ENCODE measurements around the gene GSX1.

GSX1 gene

DNA sequence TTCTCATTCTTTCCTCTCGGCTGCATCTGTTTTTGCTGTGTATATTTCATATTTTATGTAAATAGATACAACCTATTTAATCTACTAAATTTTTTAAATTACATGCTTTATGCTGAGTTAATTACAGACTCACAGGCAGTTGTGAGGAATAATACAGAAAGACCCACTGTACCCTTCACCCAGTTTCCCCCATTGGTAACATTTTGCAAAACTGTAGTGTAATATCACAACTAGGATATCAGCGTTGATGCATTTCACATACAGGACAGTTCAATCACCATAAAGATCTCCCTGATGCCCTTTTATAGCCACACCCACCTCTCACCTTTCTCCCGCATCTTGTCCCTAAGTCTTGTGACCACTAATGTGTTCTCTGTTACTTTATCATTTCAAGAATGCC lies 43.5 kb downstream of the GSX1 start:
- no peak for DNase-seq

DNA sequence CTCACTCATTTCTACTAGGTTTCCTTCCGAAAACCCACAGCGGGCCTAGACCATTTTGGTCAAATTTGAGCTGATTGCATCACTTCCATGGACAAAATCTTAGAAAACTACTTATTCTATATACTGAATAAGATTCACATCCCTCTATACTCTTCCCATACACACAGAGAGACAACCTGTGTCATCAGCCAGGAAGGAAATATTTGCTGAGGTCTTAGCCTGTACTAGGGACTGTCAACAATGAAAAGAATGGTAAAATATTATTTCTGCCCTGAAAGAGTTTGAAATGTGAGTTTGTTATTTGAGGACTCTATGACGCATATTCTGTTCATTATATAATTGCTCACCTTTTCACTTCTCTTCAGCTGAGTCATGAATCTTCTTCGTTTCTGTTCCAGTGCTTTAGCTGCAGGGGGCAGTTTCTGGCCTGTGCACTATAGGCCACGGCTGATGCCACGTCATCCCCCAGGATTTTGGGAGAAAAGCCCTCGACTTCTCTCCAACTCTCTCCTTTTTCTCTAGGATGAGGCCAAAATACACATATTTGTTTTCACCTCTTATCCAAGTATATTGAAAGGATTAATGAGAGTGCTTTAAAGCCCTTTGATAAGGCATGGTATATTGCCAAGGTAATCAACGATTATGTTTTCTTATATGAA lies 47.7 kb downstream of the GSX1 start:
- no peak for DNase-seq

DNA sequence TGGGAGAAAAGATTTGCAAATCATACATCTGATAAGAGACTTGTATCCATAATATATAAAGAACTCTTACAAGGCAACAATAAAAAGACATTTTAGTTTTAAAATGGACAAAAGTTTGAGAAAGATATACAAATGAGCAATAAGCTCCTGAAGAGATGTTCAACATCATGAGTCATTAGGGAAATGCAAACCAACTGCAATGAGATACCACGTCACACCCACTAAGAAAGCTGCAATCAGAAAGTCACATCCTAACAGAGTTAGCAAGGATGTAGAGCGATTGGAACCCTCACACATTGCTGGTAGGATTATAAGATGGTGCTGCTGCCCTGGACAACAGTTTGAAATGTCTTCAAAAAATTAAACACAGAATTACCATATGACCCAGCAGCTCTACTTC lies 50.3 kb downstream of the GSX1 start:
- DNase-seq = no peak

All from fibroblast of skin of back (primary cell).